ENCODE data around the gene NRXN3.

DNA sequence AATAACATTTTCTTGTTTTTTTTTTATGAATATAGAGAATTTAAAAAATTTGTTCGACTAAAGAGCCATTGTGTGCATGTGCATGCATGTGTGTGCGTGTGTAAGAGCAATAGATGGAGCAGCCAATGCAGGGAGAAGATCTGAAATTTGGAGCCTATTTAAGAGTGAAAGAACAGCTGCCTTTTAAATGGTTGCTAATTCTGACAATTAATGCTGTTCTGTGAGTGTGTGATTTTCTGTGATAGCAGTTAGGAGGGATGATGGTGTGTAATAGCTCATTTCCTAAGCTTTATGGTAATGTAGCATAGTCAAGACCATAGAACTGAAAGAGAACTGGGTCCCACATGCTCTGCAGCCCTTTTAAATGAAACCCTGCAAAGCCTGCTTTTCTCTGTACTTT is 137.9 kb downstream of the NRXN3 start:
- TF ChIP-seq, protein P1, sequence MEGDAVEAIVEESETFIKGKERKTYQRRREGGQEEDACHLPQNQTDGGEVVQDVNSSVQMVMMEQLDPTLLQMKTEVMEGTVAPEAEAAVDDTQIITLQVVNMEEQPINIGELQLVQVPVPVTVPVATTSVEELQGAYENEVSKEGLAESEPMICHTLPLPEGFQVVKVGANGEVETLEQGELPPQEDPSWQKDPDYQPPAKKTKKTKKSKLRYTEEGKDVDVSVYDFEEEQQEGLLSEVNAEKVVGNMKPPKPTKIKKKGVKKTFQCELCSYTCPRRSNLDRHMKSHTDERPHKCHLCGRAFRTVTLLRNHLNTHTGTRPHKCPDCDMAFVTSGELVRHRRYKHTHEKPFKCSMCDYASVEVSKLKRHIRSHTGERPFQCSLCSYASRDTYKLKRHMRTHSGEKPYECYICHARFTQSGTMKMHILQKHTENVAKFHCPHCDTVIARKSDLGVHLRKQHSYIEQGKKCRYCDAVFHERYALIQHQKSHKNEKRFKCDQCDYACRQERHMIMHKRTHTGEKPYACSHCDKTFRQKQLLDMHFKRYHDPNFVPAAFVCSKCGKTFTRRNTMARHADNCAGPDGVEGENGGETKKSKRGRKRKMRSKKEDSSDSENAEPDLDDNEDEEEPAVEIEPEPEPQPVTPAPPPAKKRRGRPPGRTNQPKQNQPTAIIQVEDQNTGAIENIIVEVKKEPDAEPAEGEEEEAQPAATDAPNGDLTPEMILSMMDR (IDR thresholded peaks at IDR 0.05; ENCODE audit: low read depth, low read length, missing input control): no peak
- TF ChIP-seq, protein P2, sequence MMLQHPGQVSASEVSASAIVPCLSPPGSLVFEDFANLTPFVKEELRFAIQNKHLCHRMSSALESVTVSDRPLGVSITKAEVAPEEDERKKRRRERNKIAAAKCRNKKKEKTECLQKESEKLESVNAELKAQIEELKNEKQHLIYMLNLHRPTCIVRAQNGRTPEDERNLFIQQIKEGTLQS (IDR thresholded peaks at IDR 0.05): no peak
- TF ChIP-seq TAF1 (conservative IDR thresholded peaks at IDR 0.05): no peak
- TF ChIP-seq, protein P3, sequence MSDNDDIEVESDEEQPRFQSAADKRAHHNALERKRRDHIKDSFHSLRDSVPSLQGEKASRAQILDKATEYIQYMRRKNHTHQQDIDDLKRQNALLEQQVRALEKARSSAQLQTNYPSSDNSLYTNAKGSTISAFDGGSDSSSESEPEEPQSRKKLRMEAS (IDR thresholded peaks at IDR 0.05): no peak
- TF ChIP-seq, protein P4, sequence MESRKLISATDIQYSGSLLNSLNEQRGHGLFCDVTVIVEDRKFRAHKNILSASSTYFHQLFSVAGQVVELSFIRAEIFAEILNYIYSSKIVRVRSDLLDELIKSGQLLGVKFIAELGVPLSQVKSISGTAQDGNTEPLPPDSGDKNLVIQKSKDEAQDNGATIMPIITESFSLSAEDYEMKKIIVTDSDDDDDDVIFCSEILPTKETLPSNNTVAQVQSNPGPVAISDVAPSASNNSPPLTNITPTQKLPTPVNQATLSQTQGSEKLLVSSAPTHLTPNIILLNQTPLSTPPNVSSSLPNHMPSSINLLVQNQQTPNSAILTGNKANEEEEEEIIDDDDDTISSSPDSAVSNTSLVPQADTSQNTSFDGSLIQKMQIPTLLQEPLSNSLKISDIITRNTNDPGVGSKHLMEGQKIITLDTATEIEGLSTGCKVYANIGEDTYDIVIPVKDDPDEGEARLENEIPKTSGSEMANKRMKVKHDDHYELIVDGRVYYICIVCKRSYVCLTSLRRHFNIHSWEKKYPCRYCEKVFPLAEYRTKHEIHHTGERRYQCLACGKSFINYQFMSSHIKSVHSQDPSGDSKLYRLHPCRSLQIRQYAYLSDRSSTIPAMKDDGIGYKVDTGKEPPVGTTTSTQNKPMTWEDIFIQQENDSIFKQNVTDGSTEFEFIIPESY (IDR thresholded peaks at IDR 0.05): no peak
- no peak for TF ChIP-seq SP1 (IDR thresholded peaks at IDR 0.05)
